ENCODE data around the gene MKNK2.

- TF ChIP-seq POLR2A (IDR thresholded peaks at IDR 0.05) (no peak), CTCF (IDR thresholded peaks at IDR 0.05) (no peak)
Observed at GRCh38 chr19:2084993-2085720, 34.1 kb upstream of the MKNK2 start.

All from uterus (tissue), 2 donors.